GM19025 (cell line): ENCODE data around the gene COL5A1.
"Not testable (repeated sequence)": the region's sequence is repeated elsewhere in the genome, so short reads cannot be mapped to it uniquely, and the experiment has no call there.

Experiments used
- ATAC-seq: cut with Tn5 transposase; IDR thresholded peaks from one replicate; pipeline ENCODE4 v1.9.1; 2021; ENCODE audit warnings: mild to moderate bottlenecking, low read depth, moderate library complexity; ENCODE audit not compliant: unreplicated experiment

The COL5A1 gene

GRCh38 chr9:134703730-134704114 lies 62.1 kb downstream of the COL5A1 start:
- ATAC-seq: not testable (repeated sequence)

GRCh38 chr9:134704498-134704897 lies 62.9 kb downstream of the COL5A1 start:
- no peak for ATAC-seq

GRCh38 chr9:134705786-134706185 lies 64.2 kb downstream of the COL5A1 start:
- no peak for ATAC-seq

GRCh38 chr9:134706522-134706921 lies 64.9 kb downstream of the COL5A1 start:
- ATAC-seq: no peak

- ATAC-seq: no peak
Observed at GRCh38 chr9:134707031-134707680, 65.6 kb downstream of the COL5A1 start.

- no peak for ATAC-seq
Observed at GRCh38 chr9:134707731-134708671, 66.4 kb downstream of the COL5A1 start.

GRCh38 chr9:134708672-134709038 lies 67.1 kb downstream of the COL5A1 start:
- ATAC-seq: no peak

GRCh38 chr9:134709512-134710270 lies 68.1 kb downstream of the COL5A1 start:
- ATAC-seq: no peak

- ATAC-seq: no peak
Observed at GRCh38 chr9:134710271-134710540, 68.6 kb downstream of the COL5A1 start.

- ATAC-seq: no peak
Observed at GRCh38 chr9:134710901-134711300, 69.3 kb downstream of the COL5A1 start.

- no peak for ATAC-seq
Observed at GRCh38 chr9:134712243-134712642, 70.6 kb downstream of the COL5A1 start.

- no peak for ATAC-seq
Observed at GRCh38 chr9:134712926-134713325, 71.3 kb downstream of the COL5A1 start.

GRCh38 chr9:134715536-134715935 lies 73.9 kb downstream of the COL5A1 start:
- ATAC-seq: not testable (repeated sequence)

GRCh38 chr9:134716067-134716466 lies 74.5 kb downstream of the COL5A1 start:
- no peak for ATAC-seq

- no peak for ATAC-seq
Observed at GRCh38 chr9:134717056-134717455, 75.5 kb downstream of the COL5A1 start.

GRCh38 chr9:134717924-134718645 lies 76.5 kb downstream of the COL5A1 start:
- no peak for ATAC-seq

- no peak for ATAC-seq
Observed at GRCh38 chr9:134719331-134719730, 77.7 kb downstream of the COL5A1 start.

GRCh38 chr9:134720136-134720753 lies 78.6 kb downstream of the COL5A1 start:
- no peak for ATAC-seq

- no peak for ATAC-seq
Observed at GRCh38 chr9:134720796-134721195, 79.2 kb downstream of the COL5A1 start.

- ATAC-seq: no peak
Observed at GRCh38 chr9:134721344-134721743, 79.7 kb downstream of the COL5A1 start.
